GM10847 (cell line): ENCODE data around the gene BMP7.

Experiments
- POLR2A ChIP-seq: IDR thresholded peaks from 2 replicates; pipeline ENCODE4 v1.6.1; 2011; ENCODE audit not compliant: insufficient read length; ENCODE audit errors: extremely low read depth

The BMP7 gene

DNA sequence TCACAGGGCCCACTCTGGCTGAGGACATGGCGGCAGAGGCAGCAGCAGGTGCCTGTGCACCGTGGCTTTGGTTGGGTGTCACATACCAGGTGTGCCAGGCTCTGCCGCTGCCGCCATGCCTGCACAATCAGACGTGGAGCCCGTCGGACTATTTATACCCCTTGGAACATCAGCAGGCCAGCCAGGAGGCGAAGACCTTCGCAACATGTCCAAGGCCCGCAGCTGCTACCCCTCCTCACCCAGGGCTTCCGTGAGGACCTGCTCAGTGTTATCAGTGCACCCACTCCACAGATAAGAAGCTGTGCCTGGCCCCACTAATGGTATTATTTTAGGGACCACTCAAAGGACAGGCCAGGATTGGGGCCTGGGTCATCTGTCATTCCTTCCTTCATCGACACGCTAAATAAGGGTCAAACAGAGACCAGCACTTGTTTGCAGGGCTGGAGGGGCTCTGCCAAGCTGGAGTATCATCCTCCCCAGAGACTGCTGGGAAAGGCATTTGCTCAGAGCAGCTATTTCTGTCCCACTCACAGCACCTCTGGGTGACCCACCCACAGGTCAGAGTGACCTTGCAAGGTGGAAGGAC, 109.2 kb downstream of the BMP7 start:
- no peak for TF ChIP-seq POLR2A

DNA sequence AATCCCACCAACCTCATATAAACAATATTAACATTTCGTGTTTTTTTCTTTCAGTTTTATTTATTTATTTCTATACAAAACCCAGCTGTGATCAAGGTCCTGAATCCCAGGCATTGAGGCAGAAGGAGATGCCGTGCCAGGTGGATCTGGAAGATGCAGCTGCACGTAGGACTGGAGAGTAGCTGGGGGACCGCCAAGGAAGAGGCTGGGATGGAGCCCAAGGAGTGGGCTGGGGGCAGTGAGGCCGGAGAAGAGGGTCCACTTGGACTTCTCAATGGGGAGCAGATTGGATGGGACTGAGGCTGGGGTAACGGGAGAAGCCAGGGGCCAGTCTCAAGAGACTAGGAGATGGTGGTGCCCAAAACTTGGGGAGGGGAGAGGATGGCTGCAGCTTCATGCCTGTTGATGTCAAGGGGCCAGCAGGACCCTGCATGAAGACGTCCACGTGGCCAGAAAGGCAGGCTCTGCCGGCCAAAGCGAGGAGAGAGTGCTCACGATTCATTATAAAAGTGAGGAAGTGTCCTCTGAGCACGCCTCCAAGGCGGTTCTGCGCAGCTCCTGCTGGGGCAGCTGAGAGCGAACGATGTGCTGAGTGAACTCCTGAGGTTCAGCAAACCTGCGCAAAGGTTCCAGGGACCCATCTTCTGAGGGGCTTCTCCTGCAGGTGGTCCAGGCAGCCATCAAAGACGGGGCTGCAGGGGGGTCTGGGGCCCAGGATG, 110.3 kb downstream of the BMP7 start:
- TF ChIP-seq POLR2A: no peak

DNA sequence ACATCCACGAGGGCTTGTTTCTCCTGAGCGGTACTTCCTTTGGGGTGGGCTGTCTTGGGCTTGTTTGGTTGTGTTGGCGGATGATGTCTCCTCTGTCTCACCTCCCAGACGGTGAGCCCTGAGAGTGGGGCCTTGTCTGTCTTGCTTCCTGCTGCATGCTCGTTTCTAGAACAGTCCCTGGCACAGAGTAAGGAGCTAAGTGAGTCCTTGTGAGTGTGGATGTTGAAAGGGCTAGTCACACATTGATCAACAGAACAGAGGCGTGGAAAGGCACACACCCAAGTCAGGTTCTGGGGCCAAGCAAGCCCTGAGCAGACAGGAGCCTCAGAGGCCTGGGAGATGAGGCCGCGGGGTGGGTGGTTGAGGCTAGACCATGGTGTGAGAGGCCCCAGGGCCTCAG, 111.0 kb downstream of the BMP7 start:
- TF ChIP-seq POLR2A: no peak

DNA sequence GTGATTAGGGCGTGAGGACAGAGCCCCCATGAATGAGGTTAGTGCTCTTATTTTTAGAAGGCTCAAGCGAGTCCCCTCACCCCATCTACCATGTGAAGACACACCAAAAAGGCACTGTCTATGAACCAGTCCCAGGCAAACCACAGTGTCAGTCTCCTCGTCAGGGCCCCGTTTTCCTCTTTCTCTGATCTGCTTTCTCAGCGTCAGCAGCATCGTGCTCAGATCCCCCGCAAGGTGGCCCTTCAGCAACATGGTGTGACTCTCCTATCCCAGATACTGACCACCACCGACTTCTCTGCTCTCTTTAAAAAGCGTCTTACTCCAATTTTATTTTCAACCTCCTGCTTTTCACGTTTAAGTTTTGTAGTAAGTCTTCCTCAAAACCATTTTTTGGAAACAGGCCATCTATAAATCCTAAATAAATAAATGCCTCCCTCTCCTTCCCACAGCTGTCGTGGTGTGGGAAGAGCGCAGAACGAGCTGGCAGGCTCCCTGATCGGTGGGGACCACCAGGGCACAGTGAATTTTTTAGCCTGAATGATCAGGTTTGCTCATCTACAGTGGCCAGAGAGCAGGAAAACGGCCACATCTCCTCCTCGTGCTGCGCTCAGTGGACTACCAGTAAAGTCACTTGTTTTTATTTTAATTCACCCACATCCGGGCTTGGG, 113.1 kb downstream of the BMP7 start:
- TF ChIP-seq POLR2A: no peak

DNA sequence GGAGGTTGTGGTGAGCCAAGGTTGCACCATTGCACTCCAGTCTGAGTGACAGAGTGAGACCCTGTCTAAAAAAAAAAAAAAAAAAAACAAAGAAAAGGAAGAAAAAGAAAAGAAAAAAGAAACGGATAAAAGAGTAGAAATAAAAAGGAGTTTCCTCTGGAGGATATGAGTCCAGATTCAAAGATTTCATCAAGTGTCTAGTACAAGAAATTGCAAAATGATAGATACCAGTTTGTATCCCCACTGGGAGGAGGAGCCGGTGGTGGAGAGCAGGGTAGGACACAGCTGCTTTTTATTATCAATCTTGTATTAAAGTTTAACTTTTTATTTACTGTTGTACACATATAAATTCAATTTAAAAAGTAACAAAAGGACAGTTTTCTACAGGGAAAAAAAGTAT, 113.9 kb downstream of the BMP7 start:
- TF ChIP-seq POLR2A: no peak

DNA sequence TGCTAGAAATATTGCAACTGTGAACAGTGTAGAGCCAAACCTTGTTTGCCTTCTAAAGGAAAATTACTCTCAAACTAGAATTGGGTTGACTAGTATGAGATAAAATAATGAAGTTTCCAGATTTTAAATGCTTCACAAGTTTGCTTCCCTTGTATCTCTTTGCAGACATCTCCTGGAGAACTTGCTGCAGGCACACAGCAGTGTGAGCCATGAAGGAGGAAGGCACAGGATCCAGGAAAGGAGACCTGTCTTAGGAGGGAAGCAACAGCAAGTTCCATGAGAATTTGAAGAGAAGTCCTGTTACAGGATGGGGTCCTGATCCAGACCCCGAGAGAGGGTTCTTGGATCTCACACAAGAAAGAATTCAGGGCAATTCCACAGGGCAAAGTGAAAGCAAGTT, 115.9 kb downstream of the BMP7 start:
- TF ChIP-seq POLR2A: no peak

DNA sequence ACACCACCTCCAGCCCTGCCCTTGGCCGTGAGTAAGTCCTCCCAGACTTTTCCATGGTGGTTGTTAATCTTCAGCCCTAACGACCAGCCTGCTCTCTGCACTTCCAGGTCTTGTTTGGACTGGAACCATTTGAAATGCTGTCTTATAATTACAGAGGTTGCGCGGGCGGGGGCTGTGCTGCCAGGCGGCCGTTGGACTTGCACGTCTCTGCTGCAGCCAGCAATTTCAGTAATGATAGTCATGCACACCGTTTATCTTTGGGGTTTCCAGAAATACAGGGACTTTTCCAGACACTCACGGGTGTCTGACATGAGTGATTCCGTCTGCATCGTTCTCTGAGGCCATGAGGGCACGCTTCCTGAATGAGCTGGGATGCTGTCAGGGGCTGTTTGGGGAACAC, 118.2 kb downstream of the BMP7 start:
- no peak for TF ChIP-seq POLR2A

DNA sequence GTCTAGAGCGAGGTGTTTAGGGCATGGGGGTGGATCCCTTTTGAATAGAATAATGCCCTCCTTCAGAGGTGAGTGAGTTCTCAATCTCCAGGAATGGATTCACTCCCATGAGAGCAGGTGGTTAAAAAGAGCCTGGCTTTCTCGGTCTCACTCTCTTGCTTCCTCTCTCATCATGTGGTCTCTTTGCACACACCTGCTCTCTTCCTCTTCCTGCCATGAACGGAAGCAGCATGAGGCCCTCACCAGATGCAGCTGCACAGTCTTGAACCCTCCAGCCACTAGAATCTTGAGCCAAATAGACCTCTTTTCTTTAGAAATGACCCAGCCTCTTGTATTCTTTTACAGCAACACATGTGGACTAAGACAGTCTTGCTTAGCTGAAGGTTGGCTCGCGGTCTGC, 119.3 kb downstream of the BMP7 start:
- TF ChIP-seq POLR2A: no peak

DNA sequence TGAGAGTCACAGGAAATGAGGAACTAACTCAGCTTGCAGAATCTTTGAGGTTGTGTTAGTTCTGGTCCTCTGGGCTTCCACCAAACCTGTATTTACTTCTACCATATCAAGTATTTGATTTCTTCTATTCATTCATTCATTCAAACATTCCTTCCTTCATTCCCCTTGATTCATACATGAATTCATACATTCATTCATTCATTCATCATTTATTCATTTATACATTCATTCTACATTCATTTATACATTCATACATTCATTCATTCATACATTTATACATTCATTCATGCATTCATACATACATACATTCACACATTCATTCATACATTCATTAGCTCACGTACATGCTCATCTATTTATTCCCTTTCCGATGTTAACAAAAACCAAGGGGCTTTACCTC, 120.3 kb downstream of the BMP7 start:
- TF ChIP-seq POLR2A: no peak

DNA sequence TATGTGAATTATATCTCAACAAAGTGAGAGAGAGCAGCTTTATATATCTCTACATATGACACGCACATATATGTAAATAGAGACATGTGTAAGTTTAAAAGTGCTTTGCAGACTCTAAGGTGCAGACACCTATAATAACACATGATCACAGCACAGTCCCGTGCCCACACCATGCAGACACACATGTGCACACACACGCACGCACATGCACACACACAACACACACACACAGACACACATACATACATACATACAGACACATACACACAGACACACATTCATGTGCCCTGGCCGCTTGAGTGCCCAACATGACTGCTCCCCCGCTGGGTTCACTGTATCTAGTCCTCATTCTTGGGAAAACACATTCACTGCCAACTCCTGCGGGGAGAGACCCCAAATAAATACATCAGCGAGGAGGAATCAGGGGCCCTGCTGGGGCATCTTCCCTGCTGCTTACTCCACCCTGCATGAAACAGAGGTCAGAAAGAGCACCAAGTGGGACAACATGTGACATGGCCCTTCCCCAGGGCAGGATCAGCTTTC, 121.3 kb downstream of the BMP7 start:
- TF ChIP-seq POLR2A: no peak

DNA sequence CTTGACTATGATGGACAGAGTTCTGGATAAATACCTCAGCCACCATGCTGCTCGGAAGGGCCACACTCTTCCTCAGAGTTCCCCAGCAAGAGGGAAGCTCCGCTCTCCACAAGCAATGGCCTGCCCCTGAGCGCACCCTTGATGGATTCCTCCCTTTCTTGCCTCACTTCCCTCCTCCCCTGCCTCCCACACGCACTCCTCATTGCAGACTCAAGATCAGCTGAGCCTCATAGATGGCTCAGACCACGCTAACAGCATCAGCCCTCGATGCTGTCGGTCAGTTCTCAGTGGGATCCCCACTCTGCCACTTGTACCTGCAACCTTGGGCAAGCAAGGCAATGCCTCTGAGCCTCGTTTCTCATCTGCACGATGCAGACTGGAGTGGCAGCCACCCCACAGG, 123.3 kb downstream of the BMP7 start:
- no peak for TF ChIP-seq POLR2A

DNA sequence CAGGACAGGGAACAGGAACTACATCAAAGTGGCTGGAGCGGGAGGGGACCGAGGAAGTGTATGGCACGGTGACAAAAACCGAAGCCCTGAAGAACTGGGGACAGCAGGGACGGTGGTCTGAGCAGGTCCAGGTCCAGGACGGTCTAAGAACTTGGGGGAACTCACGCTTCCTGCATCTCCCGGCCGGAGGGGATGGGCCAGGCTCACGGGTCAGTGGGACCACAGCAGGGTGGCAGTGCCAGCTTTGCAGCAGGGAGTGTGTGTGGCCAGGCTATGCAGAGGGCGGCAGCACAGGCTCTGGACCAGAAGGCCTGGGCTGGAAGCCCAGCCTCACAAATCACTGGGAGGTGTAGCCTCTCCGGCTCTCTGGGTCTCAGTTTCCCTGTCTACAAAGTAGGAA, 123.8 kb downstream of the BMP7 start:
- no peak for TF ChIP-seq POLR2A

DNA sequence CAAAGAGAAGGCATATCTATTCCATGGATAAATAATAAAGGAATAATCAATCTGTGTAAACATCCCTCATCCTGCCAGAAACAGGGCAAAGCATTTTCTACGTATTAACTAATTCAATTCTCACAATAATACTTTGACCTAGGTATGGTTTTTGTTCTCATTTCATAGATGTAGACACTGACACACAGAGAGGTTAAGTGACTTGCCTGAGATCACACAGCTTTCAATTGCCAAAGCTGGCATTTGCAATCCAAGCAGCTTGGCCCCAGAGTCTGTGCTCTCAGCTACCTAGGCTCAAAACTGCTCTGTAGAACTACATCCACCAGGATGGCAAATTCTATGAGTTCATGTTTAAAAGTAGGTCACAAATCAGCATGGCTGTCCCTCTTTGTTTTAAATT, 124.9 kb downstream of the BMP7 start:
- no peak for TF ChIP-seq POLR2A

DNA sequence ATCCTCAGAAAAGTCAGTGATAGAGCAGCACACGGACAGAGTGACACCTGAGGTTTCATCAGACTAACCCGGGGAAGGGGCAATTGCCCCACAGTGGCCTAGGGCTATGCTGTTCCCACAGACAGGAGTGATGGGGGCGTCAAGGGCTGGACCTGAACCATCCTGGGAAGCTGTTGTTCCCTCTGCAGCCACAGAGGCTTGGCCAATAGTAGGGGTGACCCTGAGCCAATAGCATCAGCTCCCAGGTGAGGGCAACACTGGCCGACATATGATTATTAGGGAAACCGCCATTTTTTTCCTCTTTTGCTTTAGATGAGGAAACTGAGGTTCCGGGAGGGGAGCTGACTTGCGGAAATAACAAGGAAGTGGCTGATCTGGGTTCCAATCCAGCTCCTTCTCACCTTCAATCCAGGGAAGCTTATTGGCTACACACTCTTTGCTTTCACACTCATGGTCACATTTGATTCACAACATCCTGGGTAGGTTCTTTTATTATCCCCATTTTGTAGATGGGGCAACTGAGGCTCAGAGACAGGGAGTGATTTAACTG, 126.0 kb downstream of the BMP7 start:
- no peak for TF ChIP-seq POLR2A

DNA sequence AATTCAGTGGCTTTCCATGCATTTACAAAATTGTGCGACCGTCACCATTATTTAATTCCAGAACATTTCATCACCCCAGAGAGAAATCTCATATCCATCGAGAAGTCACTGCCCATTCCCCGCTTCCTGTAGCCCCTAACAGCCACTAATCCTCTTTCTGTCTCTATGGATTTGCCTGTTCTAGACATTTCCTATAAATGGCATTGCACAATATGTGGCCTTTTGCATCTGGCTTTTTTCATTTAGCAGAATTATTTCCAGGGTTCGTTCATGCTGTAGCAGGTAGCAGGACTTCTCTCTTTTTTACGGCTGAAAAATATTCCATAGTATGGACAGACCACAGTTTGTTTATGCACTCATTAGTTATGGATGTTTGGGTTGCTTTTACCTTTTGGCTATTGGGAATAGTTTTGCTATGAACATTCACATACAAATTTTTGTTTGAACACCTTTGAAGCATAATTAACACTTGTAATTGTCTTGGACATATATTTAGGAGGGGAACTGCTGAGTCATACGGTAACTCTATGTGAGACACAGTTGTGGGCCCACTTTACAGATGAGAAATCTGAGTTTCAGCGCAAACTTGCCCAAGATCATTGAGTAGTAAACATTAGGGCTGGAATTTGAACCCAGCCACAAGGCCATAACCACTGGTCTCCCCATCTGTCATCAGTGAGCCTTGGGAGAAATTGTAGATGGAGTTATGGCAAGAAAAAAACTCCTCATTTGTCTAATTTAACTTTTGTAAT, 126.9 kb downstream of the BMP7 start:
- no peak for TF ChIP-seq POLR2A
